GM12878 (cell line): ENCODE results near the gene TEKT5. TPM values are rescaled to one million over a fixed set of nuclear protein-coding genes. Genes with fewer than 3 reads are reported as not detected.

ENCODE experiments used
- BRCA1 ChIP-seq: IDR thresholded peaks from 2 replicates; pipeline ENCODE4 v1.6.1; 2011; ENCODE audit warnings: low read depth, low read length, improper control_type of control experiment
- DPF2 ChIP-seq: fragments of 450-650 bp; IDR thresholded peaks from 2 replicates; pipeline ENCODE4 v1.6.1; 2017; ENCODE audit warnings: mild to moderate bottlenecking
- HSF1 ChIP-seq: fragments of 150-350 bp; IDR thresholded peaks from 2 replicates; pipeline ENCODE4 v1.6.1; 2014; ENCODE audit warnings: mild to moderate bottlenecking, low read depth, low read length
- MYB ChIP-seq: fragments of 150-350 bp; IDR thresholded peaks from 2 replicates; pipeline ENCODE4 v1.6.1; 2014; ENCODE audit warnings: mild to moderate bottlenecking, low read depth, low read length, borderline replicate concordance
- POLR2AphosphoS2 ChIP-seq: IDR thresholded peaks from 2 replicates; pipeline ENCODE4 v1.6.1; 2011; ENCODE audit warnings: low read depth, mild to moderate bottlenecking, low read length, improper control_type of control experiment, moderate library complexity
- POLR2AphosphoS5 ChIP-seq: IDR thresholded peaks from 2 replicates; pipeline ENCODE4 v1.6.1; 2011; ENCODE audit warnings: mild to moderate bottlenecking, low read length, inconsistent platforms
- RAD21 ChIP-seq: IDR thresholded peaks from 2 replicates; pipeline ENCODE4 v1.6.1; 2011; ENCODE audit warnings: mild to moderate bottlenecking, low read depth, low read length, moderate library complexity; ENCODE audit not compliant: insufficient read depth
- RCOR1 ChIP-seq: conservative IDR thresholded peaks from 2 replicates; pipeline ENCODE4 v1.6.1; 2012; ENCODE audit warnings: low read depth, low read length, improper control_type of control experiment
- RELA ChIP-seq: fragments of 450-650 bp; IDR thresholded peaks from 2 replicates; pipeline ENCODE4 v1.8.0; 2014; ENCODE audit warnings: borderline replicate concordance; ENCODE audit not compliant: partially characterized antibody
- SIN3A ChIP-seq: IDR thresholded peaks from 2 replicates; pipeline ENCODE4 v1.6.1; 2012; ENCODE audit warnings: low read depth, low read length, improper control_type of control experiment
- SKIL ChIP-seq: fragments of 450-650 bp; IDR thresholded peaks from 2 replicates; pipeline ENCODE4 v1.6.1; 2017; ENCODE audit warnings: mild to moderate bottlenecking, low read depth, inconsistent platforms; ENCODE audit not compliant: poor library complexity, severe bottlenecking
- TAF1 ChIP-seq: IDR thresholded peaks from 2 replicates; pipeline ENCODE4 v1.6.1; 2011; ENCODE audit warnings: mild to moderate bottlenecking, low read depth, low read length, borderline replicate concordance
- ZBTB33 ChIP-seq: fragments of 450-650 bp; IDR thresholded peaks from 2 replicates; pipeline ENCODE4 v1.6.1; 2017; ENCODE audit warnings: mild to moderate bottlenecking
- ZBTB4 ChIP-seq: fragments of 450-650 bp; formaldehyde crosslinking; IDR thresholded peaks from 2 replicates; pipeline ENCODE4 v1.4.0; 2022; ENCODE audit warnings: mild to moderate bottlenecking, moderate library complexity
- ZNF687 ChIP-seq: fragments of 450-650 bp; IDR thresholded peaks from 2 replicates; pipeline ENCODE4 v1.6.1; 2017; ENCODE audit warnings: mild to moderate bottlenecking, moderate library complexity
- polyA plus RNA-seq, 11 experiments: library from polyadenylated mRNA; depleted of rRNA in 4 of 11; unstranded in 6 of 11; stranded (reverse) in 5 of 11; fragments of >200 nt; fragmentation: Nextera tagmentation in 4 of 11; fragmentation: Illumina TruSeq in 1 of 11; extraction: Ambion mirVana in 4 of 11; extraction: Trizol in 1 of 11; gene quantifications; 1 replicate in 1 of 11; 2 replicates in 10 of 11; pipeline versions ENCODE4 v1.2.1 to v1.2.3, GENCODE V29; 2011 to 2016; ENCODE audit warnings: inconsistent platforms in 2 of 11, missing spikeins in 2 of 11, low read depth in 1 of 11
- total RNA-seq, 4 experiments: library from RNA; depleted of rRNA in 3 of 4; stranded (reverse); fragments of >200 nt in 3 of 4; fragmentation: Illumina TruSeq in 1 of 4; extraction: Trizol in 1 of 4; gene quantifications; 2 replicates each; pipeline versions ENCODE4 v1.2.1 to v1.2.3, GENCODE V29; 2013 to 2021

The TEKT5 gene
- total and polyA plus RNA-seq, 10 of the 15 experiments (the other 5 are each of a cell fraction or from before 2014, with no cell fraction given): 0.19 to 2.2 (median 0.68) TPM; not detected in 1

DNA sequence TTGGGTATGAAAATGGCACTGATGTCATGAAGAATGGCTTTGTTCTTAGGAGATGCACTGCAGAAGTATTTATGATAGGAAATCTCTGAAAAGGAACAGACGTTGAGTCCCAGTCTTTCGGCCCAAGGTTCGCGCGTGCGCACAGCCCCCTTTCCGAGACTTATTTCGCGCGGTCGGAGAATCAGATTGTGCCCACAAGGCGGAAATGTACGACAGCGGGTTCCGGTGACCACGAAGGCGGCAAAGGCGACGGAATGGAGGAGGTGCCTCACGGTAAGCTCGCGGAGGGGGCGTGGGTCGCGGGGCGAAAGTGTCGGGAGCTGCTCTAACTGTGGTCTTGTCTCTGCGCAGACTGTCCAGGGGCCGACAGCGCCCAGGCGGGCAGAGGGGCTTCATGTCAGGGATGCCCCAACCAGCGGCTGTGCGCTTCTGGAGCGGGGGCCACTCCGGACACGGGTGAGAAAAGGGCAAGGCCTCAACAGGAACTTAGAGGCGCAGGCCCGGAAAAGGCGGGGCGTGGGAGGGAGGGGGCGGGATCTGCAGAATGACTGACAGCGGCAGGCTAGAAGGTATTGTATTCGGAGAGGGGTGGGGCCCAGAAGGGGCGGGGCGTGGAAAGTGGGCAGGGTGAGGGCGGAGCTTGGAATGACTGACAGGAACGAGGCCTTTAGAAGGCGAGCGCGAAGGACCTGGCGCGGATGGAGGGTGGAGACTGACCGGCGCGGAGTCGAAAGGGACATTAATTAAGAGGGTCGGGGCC lies 49.1 kb upstream of the TEKT5 start, which contains the start of gene NUBP1 (continued):
- peak; percentile 84 for TF ChIP-seq ZNF687
- no peak for TF ChIP-seq ZBTB33
- peak; percentile 82 for TF ChIP-seq RELA
- TF ChIP-seq POLR2AphosphoS2: peak; percentile 64; the same call in 1 of the 2 replicates
- TF ChIP-seq RCOR1: no peak
- TF ChIP-seq POLR2AphosphoS5: peak; percentile 95
- TF ChIP-seq TAF1: peak; percentile 68
- no peak for TF ChIP-seq ZBTB4 (CRISPR knock-in tag)
- TF ChIP-seq BRCA1: no peak
- no peak for TF ChIP-seq HSF1
- no peak for TF ChIP-seq RAD21
- peak; percentile 77 for TF ChIP-seq DPF2
- TF ChIP-seq MYB: no peak
- no peak for TF ChIP-seq SIN3A
- no peak for TF ChIP-seq SKIL
